GM18951 (cell line): ENCODE data around the gene RBBP8NL.

ENCODE experiments used
- POLR2A ChIP-seq: IDR thresholded peaks from 4 replicates; pipeline ENCODE4 v1.6.1; 2011; ENCODE audit warnings: mild to moderate bottlenecking; ENCODE audit not compliant: insufficient read length, insufficient read depth; ENCODE audit errors: extremely low read depth
- in situ Hi-C: fragments of 300-500 bp; cut with MboI; formaldehyde crosslinking; loops from one replicate; pipeline ENCODE4 v1.12.0; 2022; ENCODE audit warnings: low sequenced_read_pairs, mixed read lengths, inconsistent platforms; ENCODE audit not compliant: unreplicated experiment

RBBP8NL gene

GRCh38 chr20:62417981-62418708, 9.2 kb downstream of the RBBP8NL start:
- TF ChIP-seq POLR2A: no peak
- in situ Hi-C loops: no loop called here

- no peak for TF ChIP-seq POLR2A
- in situ Hi-C loops: no loop called here
These were observed 10.4 kb downstream of the RBBP8NL start for GRCh38 chr20:62416651-62417637.

- in situ Hi-C loops: no loop called here
These were observed 11.8 kb downstream of the RBBP8NL start for GRCh38 chr20:62415354-62416111.

GRCh38 chr20:62413896-62414481, 13.3 kb downstream of the RBBP8NL start:
- no peak for TF ChIP-seq POLR2A
- in situ Hi-C loops: no loop called here

More at GRCh38 chr20:62415354-62416111, 11.8 kb downstream of the RBBP8NL start:
- no peak for TF ChIP-seq POLR2A

- in situ Hi-C loops: no loop called here
- TF ChIP-seq POLR2A: no peak
These were observed 14.2 kb downstream of the RBBP8NL start for GRCh38 chr20:62413025-62413570.

DNA sequence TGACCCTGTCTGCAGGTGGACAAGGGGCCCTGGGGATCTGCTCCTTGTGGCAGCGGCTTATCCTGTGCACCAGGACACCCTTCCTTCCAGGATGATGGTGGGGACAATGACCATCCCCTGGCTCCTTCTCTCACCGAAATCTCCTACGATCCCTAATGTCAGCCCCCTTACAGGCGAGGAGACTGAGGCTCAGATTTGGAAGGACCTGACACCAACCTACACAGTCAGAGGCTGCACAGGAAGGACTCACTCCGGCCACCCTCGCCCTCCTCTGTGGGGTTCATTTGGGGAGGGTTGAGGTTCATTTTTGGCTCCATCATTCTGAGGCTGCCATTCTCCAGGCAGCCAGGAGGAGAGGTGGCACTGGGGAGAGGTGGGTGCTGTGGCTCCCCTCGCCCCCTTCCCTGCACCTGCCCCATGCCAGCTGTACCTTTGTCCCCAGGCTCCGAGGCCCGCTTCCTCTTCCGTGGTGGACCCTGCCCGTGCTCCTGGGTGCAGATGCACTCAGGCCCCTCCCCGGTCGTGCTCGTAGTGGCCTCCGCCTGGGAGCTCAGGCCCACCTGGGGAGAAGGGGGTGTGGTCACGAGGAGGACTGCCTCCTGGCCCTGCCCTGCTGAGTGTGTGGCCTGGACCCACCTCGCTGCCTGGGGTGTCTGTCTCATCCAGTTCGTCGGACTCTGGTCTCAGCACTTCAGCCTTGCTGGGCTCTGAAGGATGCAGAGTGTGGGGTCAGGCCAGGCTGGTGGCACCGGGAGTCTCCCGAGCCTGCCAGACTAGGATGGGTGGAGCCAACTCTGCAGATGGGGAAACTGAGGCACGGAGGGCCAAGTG, 14.9 kb downstream of the RBBP8NL start:
- TF ChIP-seq POLR2A: no peak
- in situ Hi-C loops: no loop called here

GRCh38 chr20:62411479-62412193, 15.7 kb downstream of the RBBP8NL start:
- in situ Hi-C loops: no loop called here
- no peak for TF ChIP-seq POLR2A

DNA sequence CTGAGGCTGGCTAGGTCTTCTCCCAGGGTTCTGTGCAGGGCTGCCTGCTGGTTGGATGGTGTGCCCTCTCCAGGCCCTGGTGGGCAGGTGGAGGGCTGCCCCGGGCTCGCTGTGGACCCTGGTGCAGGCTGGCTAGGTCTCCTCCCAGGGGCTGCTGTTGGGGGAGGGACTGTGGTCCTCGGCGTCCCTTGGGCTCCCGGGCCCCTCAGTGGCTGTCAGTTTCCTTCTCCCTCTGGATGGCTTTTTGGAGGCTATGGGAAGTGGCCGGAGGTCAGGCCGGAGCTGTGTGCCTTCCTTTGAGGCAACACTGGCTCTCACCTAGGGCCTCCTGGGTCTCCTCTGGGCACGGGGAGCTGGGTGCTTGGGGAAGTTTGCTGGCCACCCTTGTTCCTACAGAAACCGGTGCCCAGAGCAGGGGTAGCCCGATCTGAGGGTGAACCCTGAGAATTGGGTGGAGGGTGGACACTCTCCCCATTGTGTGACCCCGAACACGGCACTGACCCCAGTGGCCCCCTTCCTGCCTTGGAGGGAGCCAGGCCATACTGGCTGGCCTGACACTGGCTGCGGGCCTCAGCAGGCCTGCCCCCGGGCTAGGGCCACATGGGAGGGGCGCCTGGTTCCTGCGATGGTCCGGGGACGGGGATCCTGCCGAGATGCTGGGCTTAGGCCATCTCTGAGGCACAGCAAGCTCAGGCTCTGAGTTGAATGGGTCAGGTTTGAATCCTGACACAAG, 16.4 kb downstream of the RBBP8NL start:
- in situ Hi-C loops: no loop called here
- no peak for TF ChIP-seq POLR2A

GRCh38 chr20:62409931-62410745, 17.2 kb downstream of the RBBP8NL start:
- in situ Hi-C loops: no loop called here
- TF ChIP-seq POLR2A: no peak
